ENCODE measurements around the gene MCRIP1. TPM values are rescaled to one million over a fixed set of nuclear protein-coding genes. Genes with fewer than 3 reads are reported as not detected.

MCRIP1 gene
- total RNA-seq, 2 donors from 2014 or later: 164 to 183 TPM

GRCh38 chr17:81868674-81869220 is 35.7 kb upstream of the MCRIP1 start:
- H3K4me3 Mint-ChIP-seq: peak overlapping the region; percentile 73

GRCh38 chr17:81867991-81868673 is 35.0 kb upstream of the MCRIP1 start:
- Mint-ChIP-seq H3K36me3 (ENCODE audit: low read depth) (peaks cover 20% of the 10 kb centered on the region), H3K9me3 (no peaks in the 10 kb centered on the region), H3K27me3 (ENCODE audit: insufficient read depth) (no peaks in the 10 kb centered on the region), H3K27ac (no peak overlapping the region), H3K4me1 (peaks cover 6% of the 10 kb centered on the region), H3K4me3 (no peak overlapping the region)
- no peaks in the 10 kb centered on the region for H3K9me3 ChIP-seq (ENCODE audit: control insufficient read depth, low read length)
- peaks cover 48% of the 10 kb centered on the region for H3K36me3 ChIP-seq (ENCODE audit: control insufficient read depth, insufficient read depth, low read length)
- no peaks in the 10 kb centered on the region for H3K27me3 ChIP-seq (ENCODE audit: control insufficient read depth, insufficient read depth, low read length, poor library complexity, severe bottlenecking)
- H3K4me1 ChIP-seq (ENCODE audit: control insufficient read depth, insufficient read depth, low read length): no peaks in the 10 kb centered on the region
- H3K9ac ChIP-seq (ENCODE audit: extremely low read depth, low read length, poor library complexity, severe bottlenecking): no peak overlapping the region
- H3K27ac ChIP-seq (ENCODE audit: low read depth, low read length): peak overlapping the region; percentile 78
- no peak for DNase-seq
- no peak overlapping the region for H3K4me3 ChIP-seq (ENCODE audit: low read length)
- 87 to 88% methylated on average over 23 to 28 of the region's 28 CpGs for WGBS, 2 experiments (ENCODE audit: insufficient coverage in 1 of 2, insufficient read length in 1 of 2)
- no peak for TF ChIP-seq CTCF (conservative IDR thresholded peaks at IDR 0.05)

More at GRCh38 chr17:81868674-81869220, 35.7 kb upstream of the MCRIP1 start:
- H3K4me1 ChIP-seq (ENCODE audit: control insufficient read depth, insufficient read depth, low read length): no peaks in the 10 kb centered on the region
- H3K36me3 ChIP-seq (ENCODE audit: control insufficient read depth, insufficient read depth, low read length): peaks cover 42% of the 10 kb centered on the region
- H3K27me3 Mint-ChIP-seq (ENCODE audit: insufficient read depth): no peaks in the 10 kb centered on the region
- no peaks in the 10 kb centered on the region for H3K27me3 ChIP-seq (ENCODE audit: control insufficient read depth, insufficient read depth, low read length, poor library complexity, severe bottlenecking)
- H3K4me1 Mint-ChIP-seq: peaks cover 6% of the 10 kb centered on the region
- no peak overlapping the region for H3K4me3 ChIP-seq (ENCODE audit: low read length)
- peaks cover 14% of the 10 kb centered on the region for H3K36me3 Mint-ChIP-seq (ENCODE audit: low read depth)
- H3K27ac ChIP-seq (ENCODE audit: low read depth, low read length): no peak overlapping the region
- DNase-seq: peak; percentile 88
- 83 to 85% methylated on average over 15 to 30 of the region's 30 CpGs for WGBS, 2 experiments (ENCODE audit: insufficient coverage in 1 of 2, insufficient read length in 1 of 2)
- no peak for TF ChIP-seq CTCF (conservative IDR thresholded peaks at IDR 0.05)
- no peaks in the 10 kb centered on the region for H3K9me3 Mint-ChIP-seq
- no peaks in the 10 kb centered on the region for H3K9me3 ChIP-seq (ENCODE audit: control insufficient read depth, low read length)
- H3K27ac Mint-ChIP-seq: peak overlapping the region; percentile 75
- H3K9ac ChIP-seq (ENCODE audit: extremely low read depth, low read length, poor library complexity, severe bottlenecking): no peak overlapping the region

GRCh38 chr17:81867170-81867990 is 34.3 kb upstream of the MCRIP1 start:
- TF ChIP-seq CTCF (conservative IDR thresholded peaks at IDR 0.05): no peak
- peak overlapping the region; percentile 78 for H3K27ac ChIP-seq (ENCODE audit: low read depth, low read length)
- peak; percentile 85 for DNase-seq

More at GRCh38 chr17:81867170-81867990, 34.3 kb upstream of the MCRIP1 start:
- Mint-ChIP-seq H3K9me3 (no peaks in the 10 kb centered on the region), H3K36me3 (ENCODE audit: low read depth) (peaks cover 25% of the 10 kb centered on the region), H3K4me3 (no peak overlapping the region), H3K4me1 (peaks cover 6% of the 10 kb centered on the region), H3K27me3 (ENCODE audit: insufficient read depth) (no peaks in the 10 kb centered on the region), H3K27ac (peak overlapping the region; percentile 68)
- Histone ChIP-seq H3K9ac (ENCODE audit: extremely low read depth, low read length, poor library complexity, severe bottlenecking) (no peak overlapping the region), H3K27me3 (ENCODE audit: control insufficient read depth, insufficient read depth, low read length, poor library complexity, severe bottlenecking) (no peaks in the 10 kb centered on the region), H3K4me3 (ENCODE audit: low read length) (no peak overlapping the region), H3K4me1 (ENCODE audit: control insufficient read depth, insufficient read depth, low read length) (no peaks in the 10 kb centered on the region), H3K9me3 (ENCODE audit: control insufficient read depth, low read length) (no peaks in the 10 kb centered on the region), H3K36me3 (ENCODE audit: control insufficient read depth, insufficient read depth, low read length) (peaks cover 53% of the 10 kb centered on the region)
- WGBS, 2 experiments (ENCODE audit: insufficient coverage in 1 of 2, insufficient read length in 1 of 2): 84 to 85% methylated on average over 16 to 23 of the region's 23 CpGs

All from endodermal cell (in vitro differentiated cells).